HepG2 (cell line): ENCODE results near the gene ABHD10. TPM values are rescaled to one million over a fixed set of nuclear protein-coding genes. Genes with fewer than 3 reads are reported as not detected.

Source experiments
- CBFB ChIP-seq: sonication (generic); formaldehyde crosslinking; IDR thresholded peaks from 2 replicates; pipeline ENCODE4 v1.4.0; 2020; ENCODE audit warnings: missing genetic modification reagents
- HIVEP1 ChIP-seq: sonication (generic); formaldehyde crosslinking; IDR thresholded peaks from 2 replicates; pipeline ENCODE4 v1.4.0; 2020; ENCODE audit warnings: mild to moderate bottlenecking, missing genetic modification reagents
- PITX1 ChIP-seq: sonication (generic); formaldehyde crosslinking; IDR thresholded peaks from 2 replicates; pipeline ENCODE4 v1.5.1; 2020; ENCODE audit warnings: mild to moderate bottlenecking, missing genetic modification reagents
- ZEB1 ChIP-seq: IDR thresholded peaks from 2 replicates; pipeline ENCODE4 v1.6.1; 2012; ENCODE audit warnings: mild to moderate bottlenecking, low read depth, inconsistent platforms; ENCODE audit not compliant: insufficient replicate concordance
- ZNF572 ChIP-seq: sonication (generic); formaldehyde crosslinking; IDR thresholded peaks from 2 replicates; pipeline ENCODE4 v1.5.1; 2020; ENCODE audit warnings: mild to moderate bottlenecking, missing genetic modification reagents
- ZNF724P ChIP-seq: sonication (generic); formaldehyde crosslinking; IDR thresholded peaks from 2 replicates; pipeline ENCODE4 v1.8.0; 2022; ENCODE audit warnings: missing genetic modification reagents, borderline replicate concordance
- polyA plus RNA-seq, 8 experiments: library from polyadenylated mRNA; depleted of rRNA in 3 of 8; stranded (reverse) in 7 of 8; unstranded in 1 of 8; fragments of >200 nt; fragmentation: Illumina TruSeq in 4 of 8; extraction: Trizol in 4 of 8; gene quantifications; 2 replicates each; pipeline versions ENCODE4 v1.2.1 to v1.2.3, GENCODE V29; 2011 to 2016; ENCODE audit warnings: low read depth in 4 of 8, missing spikeins in 1 of 8, mixed read lengths in 1 of 8; ENCODE audit not compliant: insufficient read depth in 1 of 8
- total RNA-seq, 5 experiments: library from RNA; depleted of rRNA; stranded (reverse); fragments of >200 nt; fragmentation: Illumina TruSeq; extraction: Trizol; gene quantifications; 2 replicates each; pipeline ENCODE4 v1.2.3, GENCODE V29; 2016; ENCODE audit warnings: low read depth in 1 of 5
- TF ChIP-seq, protein P1 (sequence below): sonication (generic); formaldehyde crosslinking; IDR thresholded peaks from 2 replicates; pipeline ENCODE4 v1.8.0; 2022; ENCODE audit warnings: low read depth, missing genetic modification reagents
- TF ChIP-seq, protein P2 (sequence below): sonication (generic); formaldehyde crosslinking; IDR thresholded peaks from 2 replicates; pipeline ENCODE4 v1.5.0; 2020; ENCODE audit warnings: mild to moderate bottlenecking, missing genetic modification reagents, borderline replicate concordance
- TF ChIP-seq, protein P3 (sequence below): sonication (generic); formaldehyde crosslinking; IDR thresholded peaks from 2 replicates; pipeline ENCODE4 v1.4.0; 2020; ENCODE audit warnings: missing genetic modification reagents

The ABHD10 gene
- total and polyA plus RNA-seq, 2 of the 13 experiments (the other 11 are each of a cell fraction or from before 2014, with no cell fraction given): 22.8 to 50.2 TPM

DNA sequence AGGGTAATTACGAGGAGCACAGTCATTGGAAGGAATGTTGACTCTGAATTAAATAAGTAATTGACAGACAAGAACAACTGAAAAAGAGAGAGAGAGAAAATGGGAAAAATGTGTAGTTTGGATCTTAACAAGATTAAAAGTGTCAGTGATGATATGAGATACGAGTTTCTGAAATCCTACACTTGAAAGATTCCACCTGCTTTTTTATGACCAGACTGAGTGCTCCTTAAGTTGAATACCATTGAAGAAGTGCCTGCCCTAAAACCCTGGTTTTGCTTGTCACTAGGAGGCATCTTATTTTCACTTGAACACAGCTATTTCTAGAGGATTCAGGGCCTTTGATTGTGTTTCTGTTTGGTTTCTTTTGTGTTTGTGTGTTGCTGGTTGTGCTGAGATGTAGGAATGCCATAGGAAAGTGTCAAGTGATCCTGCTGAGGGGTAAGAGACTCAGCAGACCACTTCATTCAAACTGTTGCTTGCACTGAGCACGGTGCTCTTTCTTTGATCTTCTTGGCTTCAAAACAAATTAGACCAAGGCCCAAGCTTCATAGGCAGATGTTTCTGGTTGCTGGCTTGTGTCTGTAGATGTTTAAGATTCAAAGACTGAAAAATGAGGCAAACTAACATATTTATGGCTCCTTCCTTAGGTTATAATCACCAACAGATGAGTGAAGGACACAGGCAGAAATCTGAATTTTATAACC is 17.2 kb upstream of the ABHD10 start (continued):
- TF ChIP-seq ZNF724P (CRISPR knock-in tag) (no peak), PITX1 (CRISPR knock-in tag) (no peak), ZNF572 (CRISPR knock-in tag) (no peak), CBFB (no peak), ZEB1 (no peak), HIVEP1 (CRISPR knock-in tag) (no peak)
- TF ChIP-seq, protein P1, sequence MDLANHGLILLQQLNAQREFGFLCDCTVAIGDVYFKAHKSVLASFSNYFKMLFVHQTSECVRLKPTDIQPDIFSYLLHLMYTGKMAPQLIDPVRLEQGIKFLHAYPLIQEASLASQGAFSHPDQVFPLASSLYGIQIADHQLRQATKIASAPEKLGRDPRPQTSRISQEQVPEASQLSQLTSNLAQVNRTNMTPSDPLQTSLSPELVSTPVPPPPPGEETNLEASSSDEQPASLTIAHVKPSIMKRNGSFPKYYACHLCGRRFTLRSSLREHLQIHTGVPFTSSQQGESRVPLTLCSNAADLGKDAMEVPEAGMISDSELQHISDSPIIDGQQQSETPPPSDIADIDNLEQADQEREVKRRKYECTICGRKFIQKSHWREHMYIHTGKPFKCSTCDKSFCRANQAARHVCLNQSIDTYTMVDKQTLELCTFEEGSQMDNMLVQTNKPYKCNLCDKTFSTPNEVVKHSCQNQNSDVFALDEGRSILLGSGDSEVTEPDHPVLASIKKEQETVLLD (CRISPR knock-in tag): no peak
- TF ChIP-seq, protein P2, sequence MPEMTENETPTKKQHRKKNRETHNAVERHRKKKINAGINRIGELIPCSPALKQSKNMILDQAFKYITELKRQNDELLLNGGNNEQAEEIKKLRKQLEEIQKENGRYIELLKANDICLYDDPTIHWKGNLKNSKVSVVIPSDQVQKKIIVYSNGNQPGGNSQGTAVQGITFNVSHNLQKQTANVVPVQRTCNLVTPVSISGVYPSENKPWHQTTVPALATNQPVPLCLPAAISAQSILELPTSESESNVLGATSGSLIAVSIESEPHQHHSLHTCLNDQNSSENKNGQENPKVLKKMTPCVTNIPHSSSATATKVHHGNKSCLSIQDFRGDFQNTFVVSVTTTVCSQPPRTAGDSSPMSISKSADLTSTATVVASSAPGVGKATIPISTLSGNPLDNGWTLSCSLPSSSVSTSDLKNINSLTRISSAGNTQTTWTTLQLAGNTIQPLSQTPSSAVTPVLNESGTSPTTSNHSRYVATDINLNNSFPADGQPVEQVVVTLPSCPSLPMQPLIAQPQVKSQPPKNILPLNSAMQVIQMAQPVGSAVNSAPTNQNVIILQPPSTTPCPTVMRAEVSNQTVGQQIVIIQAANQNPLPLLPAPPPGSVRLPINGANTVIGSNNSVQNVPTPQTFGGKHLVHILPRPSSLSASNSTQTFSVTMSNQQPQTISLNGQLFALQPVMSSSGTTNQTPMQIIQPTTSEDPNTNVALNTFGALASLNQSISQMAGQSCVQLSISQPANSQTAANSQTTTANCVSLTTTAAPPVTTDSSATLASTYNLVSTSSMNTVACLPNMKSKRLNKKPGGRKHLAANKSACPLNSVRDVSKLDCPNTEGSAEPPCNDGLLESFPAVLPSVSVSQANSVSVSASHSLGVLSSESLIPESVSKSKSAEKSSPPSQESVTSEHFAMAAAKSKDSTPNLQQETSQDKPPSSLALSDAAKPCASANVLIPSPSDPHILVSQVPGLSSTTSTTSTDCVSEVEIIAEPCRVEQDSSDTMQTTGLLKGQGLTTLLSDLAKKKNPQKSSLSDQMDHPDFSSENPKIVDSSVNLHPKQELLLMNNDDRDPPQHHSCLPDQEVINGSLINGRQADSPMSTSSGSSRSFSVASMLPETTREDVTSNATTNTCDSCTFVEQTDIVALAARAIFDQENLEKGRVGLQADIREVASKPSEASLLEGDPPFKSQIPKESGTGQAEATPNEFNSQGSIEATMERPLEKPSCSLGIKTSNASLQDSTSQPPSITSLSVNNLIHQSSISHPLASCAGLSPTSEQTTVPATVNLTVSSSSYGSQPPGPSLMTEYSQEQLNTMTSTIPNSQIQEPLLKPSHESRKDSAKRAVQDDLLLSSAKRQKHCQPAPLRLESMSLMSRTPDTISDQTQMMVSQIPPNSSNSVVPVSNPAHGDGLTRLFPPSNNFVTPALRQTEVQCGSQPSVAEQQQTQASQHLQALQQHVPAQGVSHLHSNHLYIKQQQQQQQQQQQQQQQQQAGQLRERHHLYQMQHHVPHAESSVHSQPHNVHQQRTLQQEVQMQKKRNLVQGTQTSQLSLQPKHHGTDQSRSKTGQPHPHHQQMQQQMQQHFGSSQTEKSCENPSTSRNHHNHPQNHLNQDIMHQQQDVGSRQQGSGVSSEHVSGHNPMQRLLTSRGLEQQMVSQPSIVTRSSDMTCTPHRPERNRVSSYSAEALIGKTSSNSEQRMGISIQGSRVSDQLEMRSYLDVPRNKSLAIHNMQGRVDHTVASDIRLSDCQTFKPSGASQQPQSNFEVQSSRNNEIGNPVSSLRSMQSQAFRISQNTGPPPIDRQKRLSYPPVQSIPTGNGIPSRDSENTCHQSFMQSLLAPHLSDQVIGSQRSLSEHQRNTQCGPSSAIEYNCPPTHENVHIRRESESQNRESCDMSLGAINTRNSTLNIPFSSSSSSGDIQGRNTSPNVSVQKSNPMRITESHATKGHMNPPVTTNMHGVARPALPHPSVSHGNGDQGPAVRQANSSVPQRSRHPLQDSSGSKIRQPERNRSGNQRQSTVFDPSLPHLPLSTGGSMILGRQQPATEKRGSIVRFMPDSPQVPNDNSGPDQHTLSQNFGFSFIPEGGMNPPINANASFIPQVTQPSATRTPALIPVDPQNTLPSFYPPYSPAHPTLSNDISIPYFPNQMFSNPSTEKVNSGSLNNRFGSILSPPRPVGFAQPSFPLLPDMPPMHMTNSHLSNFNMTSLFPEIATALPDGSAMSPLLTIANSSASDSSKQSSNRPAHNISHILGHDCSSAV (CRISPR knock-in tag): no peak
- TF ChIP-seq, protein P3, sequence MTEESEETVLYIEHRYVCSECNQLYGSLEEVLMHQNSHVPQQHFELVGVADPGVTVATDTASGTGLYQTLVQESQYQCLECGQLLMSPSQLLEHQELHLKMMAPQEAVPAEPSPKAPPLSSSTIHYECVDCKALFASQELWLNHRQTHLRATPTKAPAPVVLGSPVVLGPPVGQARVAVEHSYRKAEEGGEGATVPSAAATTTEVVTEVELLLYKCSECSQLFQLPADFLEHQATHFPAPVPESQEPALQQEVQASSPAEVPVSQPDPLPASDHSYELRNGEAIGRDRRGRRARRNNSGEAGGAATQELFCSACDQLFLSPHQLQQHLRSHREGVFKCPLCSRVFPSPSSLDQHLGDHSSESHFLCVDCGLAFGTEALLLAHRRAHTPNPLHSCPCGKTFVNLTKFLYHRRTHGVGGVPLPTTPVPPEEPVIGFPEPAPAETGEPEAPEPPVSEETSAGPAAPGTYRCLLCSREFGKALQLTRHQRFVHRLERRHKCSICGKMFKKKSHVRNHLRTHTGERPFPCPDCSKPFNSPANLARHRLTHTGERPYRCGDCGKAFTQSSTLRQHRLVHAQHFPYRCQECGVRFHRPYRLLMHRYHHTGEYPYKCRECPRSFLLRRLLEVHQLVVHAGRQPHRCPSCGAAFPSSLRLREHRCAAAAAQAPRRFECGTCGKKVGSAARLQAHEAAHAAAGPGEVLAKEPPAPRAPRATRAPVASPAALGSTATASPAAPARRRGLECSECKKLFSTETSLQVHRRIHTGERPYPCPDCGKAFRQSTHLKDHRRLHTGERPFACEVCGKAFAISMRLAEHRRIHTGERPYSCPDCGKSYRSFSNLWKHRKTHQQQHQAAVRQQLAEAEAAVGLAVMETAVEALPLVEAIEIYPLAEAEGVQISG (CRISPR knock-in tag): no peak
